Endodermal cell (in vitro differentiated cells): ENCODE results near the gene OR10H3. TPM values are rescaled to one million over a fixed set of nuclear protein-coding genes. Genes with fewer than 3 reads are reported as not detected.

Source experiments
- DNase-seq: peaks from one replicate; pipeline ENCODE4 v3.0.0-alpha.2; 2017
- H3K27ac ChIP-seq: 2 replicates; pipeline ENCODE4 v1.5.1; 2013; ENCODE audit warnings: mild to moderate bottlenecking, low read depth, low read length, moderate library complexity
- H3K27me3 ChIP-seq: 2 replicates; pipeline ENCODE4 v1.6.1; 2013; ENCODE audit warnings: mild to moderate bottlenecking, low read length, moderate library complexity; ENCODE audit not compliant: insufficient read depth, control insufficient read depth, poor library complexity, severe bottlenecking
- H3K36me3 ChIP-seq: 2 replicates; pipeline ENCODE4 v1.7.0; 2013; ENCODE audit warnings: mild to moderate bottlenecking, low read length, moderate library complexity; ENCODE audit not compliant: control insufficient read depth, insufficient read depth
- H3K4me1 ChIP-seq: one replicate; pipeline ENCODE4 v1.7.0; 2013; ENCODE audit warnings: low read length; ENCODE audit not compliant: control insufficient read depth, insufficient read depth
- H3K4me3 ChIP-seq: 2 replicates; pipeline ENCODE4 v1.5.1; 2013; ENCODE audit warnings: mild to moderate bottlenecking, low read length, moderate library complexity
- H3K9ac ChIP-seq: 2 replicates; pipeline ENCODE4 v1.6.1; 2013; ENCODE audit warnings: mild to moderate bottlenecking, low read length, moderate library complexity; ENCODE audit not compliant: poor library complexity, severe bottlenecking; ENCODE audit errors: extremely low read depth
- H3K9me3 ChIP-seq: 2 replicates; pipeline ENCODE4 v1.6.1; 2013; ENCODE audit warnings: mild to moderate bottlenecking, low read length, moderate library complexity; ENCODE audit not compliant: control insufficient read depth
- H3K27ac Mint-ChIP-seq: 2 replicates; pipeline ENCODE4 v1.8.0; 2020; ENCODE audit warnings: mixed read lengths
- H3K27me3 Mint-ChIP-seq: 2 replicates; pipeline ENCODE4 v1.8.0; 2021; ENCODE audit warnings: mild to moderate bottlenecking, mixed read lengths; ENCODE audit not compliant: insufficient read depth
- H3K36me3 Mint-ChIP-seq: 2 replicates; pipeline ENCODE4 v1.8.0; 2020; ENCODE audit warnings: low read depth, mixed read lengths
- H3K4me1 Mint-ChIP-seq: 2 replicates; pipeline ENCODE4 v1.8.0; 2020; ENCODE audit warnings: mixed read lengths
- H3K4me3 Mint-ChIP-seq: 2 replicates; pipeline ENCODE4 v1.8.0; 2020; ENCODE audit warnings: mild to moderate bottlenecking, moderate library complexity, mixed read lengths
- H3K9me3 Mint-ChIP-seq: 2 replicates; pipeline ENCODE4 v1.8.0; 2020; ENCODE audit warnings: mild to moderate bottlenecking, mixed read lengths
- WGBS, 2 experiments: methylation state at CpG; one replicate each; pipeline versions ENCODE4 v1.1.5 to v1.1.7; 2013; ENCODE audit warnings: missing lambda C conversion rate in 2 of 2, mixed read lengths in 1 of 2; ENCODE audit not compliant: insufficient coverage in 1 of 2, insufficient read length in 1 of 2; 5-methylcytosine and 5-hydroxymethylcytosine counted together
- total RNA-seq, 2 donors: library from RNA; stranded (reverse); fragmentation: NEBNext Ultra II Directional in 1 of 2; extraction: Animal tissue kit (Norgen Biotek cat#: 25700) in 1 of 2; gene quantifications; 2 replicates in 1 of 2; 3 replicates in 1 of 2; pipeline ENCODE4 v1.2.1, GENCODE V29; 2021
- TF ChIP-seq, protein P1 (sequence below): fragments of 200-600 bp; sonication (generic); conservative IDR thresholded peaks from 2 replicates; pipeline ENCODE4 v1.5.0; 2021; ENCODE audit warnings: antibody characterized with exemption, mild to moderate bottlenecking

The OR10H3 gene
- total RNA-seq, 2 donors from 2014 or later = not detected

GRCh38 chr19:15779756-15780476 is 42.1 kb downstream of the OR10H3 start:
- Mint-ChIP-seq H3K27ac (no peak overlapping the region), H3K9me3 (peaks cover 80% of the 10 kb centered on the region), H3K27me3 (no peaks in the 10 kb centered on the region), H3K4me3 (no peak overlapping the region), H3K4me1 (no peaks in the 10 kb centered on the region), H3K36me3 (peaks cover 2% of the 10 kb centered on the region)
- Histone ChIP-seq H3K9ac (no peak overlapping the region), H3K4me3 (no peak overlapping the region), H3K36me3 (no peaks in the 10 kb centered on the region), H3K27me3 (no peaks in the 10 kb centered on the region), H3K27ac (no peak overlapping the region), H3K9me3 (peaks cover 46% of the 10 kb centered on the region), H3K4me1 (no peaks in the 10 kb centered on the region)
- TF ChIP-seq, protein P1, sequence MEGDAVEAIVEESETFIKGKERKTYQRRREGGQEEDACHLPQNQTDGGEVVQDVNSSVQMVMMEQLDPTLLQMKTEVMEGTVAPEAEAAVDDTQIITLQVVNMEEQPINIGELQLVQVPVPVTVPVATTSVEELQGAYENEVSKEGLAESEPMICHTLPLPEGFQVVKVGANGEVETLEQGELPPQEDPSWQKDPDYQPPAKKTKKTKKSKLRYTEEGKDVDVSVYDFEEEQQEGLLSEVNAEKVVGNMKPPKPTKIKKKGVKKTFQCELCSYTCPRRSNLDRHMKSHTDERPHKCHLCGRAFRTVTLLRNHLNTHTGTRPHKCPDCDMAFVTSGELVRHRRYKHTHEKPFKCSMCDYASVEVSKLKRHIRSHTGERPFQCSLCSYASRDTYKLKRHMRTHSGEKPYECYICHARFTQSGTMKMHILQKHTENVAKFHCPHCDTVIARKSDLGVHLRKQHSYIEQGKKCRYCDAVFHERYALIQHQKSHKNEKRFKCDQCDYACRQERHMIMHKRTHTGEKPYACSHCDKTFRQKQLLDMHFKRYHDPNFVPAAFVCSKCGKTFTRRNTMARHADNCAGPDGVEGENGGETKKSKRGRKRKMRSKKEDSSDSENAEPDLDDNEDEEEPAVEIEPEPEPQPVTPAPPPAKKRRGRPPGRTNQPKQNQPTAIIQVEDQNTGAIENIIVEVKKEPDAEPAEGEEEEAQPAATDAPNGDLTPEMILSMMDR = no peak
- no peak for DNase-seq
- 73 to 78% methylated on average over 6 to 10 of the region's 10 CpGs for WGBS, 2 experiments

DNA sequence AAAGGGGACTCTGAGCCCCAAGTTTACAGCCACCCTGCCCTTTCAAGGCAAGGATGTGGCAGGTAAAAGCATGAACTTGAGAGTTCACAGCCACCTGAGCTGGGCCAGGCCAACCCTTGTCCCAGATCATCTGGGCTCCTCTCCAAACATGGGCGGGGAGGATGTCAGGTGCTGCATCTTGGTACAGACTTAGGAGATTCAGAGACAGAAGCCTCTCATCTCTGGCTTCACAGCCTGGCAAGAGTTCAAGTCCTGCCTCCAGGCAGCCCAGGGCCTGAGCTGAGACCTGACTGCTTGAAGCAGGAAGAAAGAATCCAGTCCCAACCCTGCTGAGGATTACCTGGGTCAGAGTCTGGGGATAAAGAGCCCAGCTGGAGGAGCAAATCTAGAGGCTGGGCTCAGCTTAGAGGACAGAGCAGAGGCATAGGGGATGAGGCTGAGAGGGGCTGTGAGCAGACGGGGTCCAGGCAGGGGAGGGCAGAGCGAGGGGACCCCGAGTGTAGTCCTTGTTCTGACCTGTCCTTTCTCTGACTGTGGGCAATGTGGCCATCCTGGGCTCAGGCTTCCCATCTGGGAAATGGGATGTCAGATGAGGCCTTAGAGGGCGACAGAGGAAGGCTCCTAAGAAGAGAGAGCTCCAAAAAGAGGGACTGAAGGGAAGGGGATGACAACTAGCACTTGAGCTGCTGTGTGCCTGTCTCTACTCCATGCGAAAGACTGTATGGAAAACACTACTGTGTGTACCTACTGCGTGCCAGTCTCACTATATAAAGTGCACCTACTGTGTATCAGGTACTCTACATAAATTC is 43.0 kb downstream of the OR10H3 start:
- Histone ChIP-seq H3K36me3 (no peaks in the 10 kb centered on the region), H3K27ac (no peak overlapping the region), H3K9ac (no peak overlapping the region), H3K4me1 (no peaks in the 10 kb centered on the region), H3K4me3 (no peak overlapping the region), H3K27me3 (no peaks in the 10 kb centered on the region), H3K9me3 (peaks cover 37% of the 10 kb centered on the region)
- Mint-ChIP-seq H3K4me3 (no peak overlapping the region), H3K27me3 (no peaks in the 10 kb centered on the region), H3K9me3 (peaks cover 78% of the 10 kb centered on the region), H3K4me1 (no peaks in the 10 kb centered on the region), H3K36me3 (peaks cover 2% of the 10 kb centered on the region), H3K27ac (no peak overlapping the region)
- TF ChIP-seq, protein P1 = no peak
- WGBS, 2 experiments = 44 to 54% methylated on average over 6 to 7 of the region's 7 CpGs
- no peak for DNase-seq

GRCh38 chr19:15781661-15782060 is 43.9 kb downstream of the OR10H3 start:
- TF ChIP-seq, protein P1 = no peak
- H3K36me3 Mint-ChIP-seq = peaks cover 2% of the 10 kb centered on the region
- Histone ChIP-seq H3K36me3 (no peaks in the 10 kb centered on the region), H3K27me3 (no peaks in the 10 kb centered on the region), H3K9ac (no peak overlapping the region), H3K4me1 (no peaks in the 10 kb centered on the region), H3K9me3 (peaks cover 30% of the 10 kb centered on the region), H3K4me3 (no peak overlapping the region), H3K27ac (no peak overlapping the region)
- no peak overlapping the region for H3K27ac Mint-ChIP-seq
- H3K4me3 Mint-ChIP-seq = no peak overlapping the region
- no peak for DNase-seq
- H3K9me3 Mint-ChIP-seq = peaks cover 78% of the 10 kb centered on the region
- H3K4me1 Mint-ChIP-seq = no peaks in the 10 kb centered on the region
- WGBS, 2 experiments = 80 to 82% methylated on average over 4 to 5 of the region's 5 CpGs
- H3K27me3 Mint-ChIP-seq = no peaks in the 10 kb centered on the region
